Activated CD8-positive, alpha-beta T cell treated with anti-CD3 and anti-CD28 coated beads for 36 hours (primary cell): ENCODE data around the gene OR4D1. TPM values are rescaled to one million over a fixed set of nuclear protein-coding genes. Genes with fewer than 3 reads are reported as not detected.

Source experiments
- ATAC-seq: fragments of 200-7000 bp; cut with Tn5 transposase; one replicate; pipeline ENCODE4 v1.10.0; 2021; ENCODE audit warnings: mild to moderate bottlenecking, moderate library complexity
- CTCF ChIA-PET: fragments of 350-600 bp; sonication (Branson Sonifier 250); formaldehyde crosslinking; loops from one replicate; lab custom pipeline; 2021; ENCODE audit warnings: antibody characterized with exemption; lab: Charles Lee
- POLR2A ChIA-PET: fragments of 350-600 bp; sonication (Branson Sonifier 250); formaldehyde crosslinking; loops from one replicate; lab custom pipeline; 2021; ENCODE audit warnings: antibody characterized with exemption; lab: Charles Lee
- DNase-seq: peaks from one replicate; pipeline ENCODE4 v3.0.0-alpha.2; 2020
- H3K27ac Mint-ChIP-seq: one replicate; pipeline ENCODE4 v1.8.0; 2021; ENCODE audit warnings: mild to moderate bottlenecking, mixed read lengths
- H3K27me3 Mint-ChIP-seq: one replicate; pipeline ENCODE4 v1.8.0; 2021; ENCODE audit warnings: mixed read lengths
- H3K36me3 Mint-ChIP-seq: one replicate; pipeline ENCODE4 v1.8.0; 2021; ENCODE audit warnings: low read depth, mixed read lengths
- H3K4me1 Mint-ChIP-seq: one replicate; pipeline ENCODE4 v1.8.0; 2021; ENCODE audit warnings: low read depth, mixed read lengths
- H3K4me3 Mint-ChIP-seq: one replicate; pipeline ENCODE4 v1.8.0; 2021; ENCODE audit warnings: mild to moderate bottlenecking, moderate library complexity, mixed read lengths
- H3K9me3 Mint-ChIP-seq: one replicate; pipeline ENCODE4 v1.8.0; 2021; ENCODE audit warnings: mixed read lengths
- intact Hi-C: fragments of 100-400 bp; cut with micrococcal nuclease; formaldehyde crosslinking; loops from one replicate; pipeline ENCODE4 v1.10.0; 2022
- total RNA-seq, 2 experiments: library from RNA; stranded (reverse); gene quantifications; one replicate each; pipeline ENCODE4 v1.2.3, GENCODE V29; 2021
- TF ChIP-seq, protein P1 (sequence below): fragments of 200-600 bp; IDR thresholded peaks from one replicate; pipeline ENCODE4 v1.8.0; 2022; ENCODE audit warnings: antibody characterized with exemption, mild to moderate bottlenecking

The OR4D1 gene
- total RNA-seq, 2 experiments from 2014 or later: 0.22 to 0.25 TPM

DNA sequence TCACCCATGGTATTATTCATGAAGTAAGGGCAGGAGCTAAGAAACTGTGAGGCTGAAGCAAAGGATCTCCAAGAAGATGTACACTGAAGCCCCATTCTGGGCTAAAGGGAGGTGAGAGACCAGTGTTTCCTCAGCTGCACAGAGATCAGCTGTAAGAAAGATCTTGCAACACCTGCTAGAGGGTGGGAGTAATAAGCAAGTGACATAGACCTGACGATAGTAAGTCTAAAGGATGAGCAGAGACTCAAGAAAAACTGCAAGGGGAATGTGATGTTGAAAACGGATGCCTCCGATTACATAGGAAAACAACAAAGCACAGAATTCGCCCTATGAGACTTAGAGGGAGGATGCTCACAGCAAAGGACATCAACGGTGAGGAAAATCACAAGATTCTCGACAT lies 18.5 kb downstream of the OR4D1 start, which contains the start of gene OR4D2:
TSS of gene OR4D2 (plus strand) at position 301 of the 400 bp plus-strand sequence. CDS start 2,674 bp downstream, outside the sequence.
- no peak within 1 kb of the TSS for H3K27ac Mint-ChIP-seq
- no peaks in the 10 kb centered on the region for H3K27me3 Mint-ChIP-seq
- POLR2A ChIA-PET: no interaction called here
- H3K9me3 Mint-ChIP-seq: no peaks in the 10 kb centered on the region
- no peak within 1 kb of the TSS for H3K4me3 Mint-ChIP-seq
- intact Hi-C loops: no loop called here
- CTCF ChIA-PET: interaction anchor here (1.0 kb wide), 1 partner anchor 55 kb away, joined by 3 read pairs; no protein-coding TSS in a partner anchor
- H3K4me1 Mint-ChIP-seq: peaks cover 29% of the 10 kb centered on the region
- ATAC-seq: no peak
- TF ChIP-seq, protein P1, sequence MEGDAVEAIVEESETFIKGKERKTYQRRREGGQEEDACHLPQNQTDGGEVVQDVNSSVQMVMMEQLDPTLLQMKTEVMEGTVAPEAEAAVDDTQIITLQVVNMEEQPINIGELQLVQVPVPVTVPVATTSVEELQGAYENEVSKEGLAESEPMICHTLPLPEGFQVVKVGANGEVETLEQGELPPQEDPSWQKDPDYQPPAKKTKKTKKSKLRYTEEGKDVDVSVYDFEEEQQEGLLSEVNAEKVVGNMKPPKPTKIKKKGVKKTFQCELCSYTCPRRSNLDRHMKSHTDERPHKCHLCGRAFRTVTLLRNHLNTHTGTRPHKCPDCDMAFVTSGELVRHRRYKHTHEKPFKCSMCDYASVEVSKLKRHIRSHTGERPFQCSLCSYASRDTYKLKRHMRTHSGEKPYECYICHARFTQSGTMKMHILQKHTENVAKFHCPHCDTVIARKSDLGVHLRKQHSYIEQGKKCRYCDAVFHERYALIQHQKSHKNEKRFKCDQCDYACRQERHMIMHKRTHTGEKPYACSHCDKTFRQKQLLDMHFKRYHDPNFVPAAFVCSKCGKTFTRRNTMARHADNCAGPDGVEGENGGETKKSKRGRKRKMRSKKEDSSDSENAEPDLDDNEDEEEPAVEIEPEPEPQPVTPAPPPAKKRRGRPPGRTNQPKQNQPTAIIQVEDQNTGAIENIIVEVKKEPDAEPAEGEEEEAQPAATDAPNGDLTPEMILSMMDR: no peak
- no peak for DNase-seq
- no peaks in the 10 kb centered on the region for H3K36me3 Mint-ChIP-seq

DNA sequence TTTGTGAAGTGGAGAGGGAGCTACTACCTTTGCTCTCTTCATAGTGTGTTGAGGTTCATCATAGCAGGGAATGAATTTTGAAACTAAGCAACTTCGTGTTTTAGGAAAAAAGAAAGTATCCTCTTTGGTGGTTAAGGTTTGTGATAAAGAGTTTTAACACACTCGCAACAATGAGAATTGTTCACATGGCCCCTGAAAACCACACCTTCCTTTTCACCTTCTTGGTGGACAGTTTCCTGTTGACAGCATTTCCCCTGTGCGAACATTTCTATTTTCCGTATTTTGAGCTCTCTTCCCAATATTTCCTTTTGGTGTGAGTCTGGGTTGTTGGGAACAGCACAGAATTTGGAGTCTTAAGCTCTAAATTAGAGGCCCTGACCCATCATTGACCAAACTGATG lies 22.4 kb downstream of the OR4D1 start:
- intact Hi-C loops: loop anchor here (5.0 kb wide), 1 partner anchor 308 kb away; no protein-coding TSS in a partner anchor
- CTCF ChIA-PET: interaction anchor here (0.8 to 4.3 kb wide), 14 partner anchors 11 to 337 kb away, joined by 3 to 71 read pairs (median 6); no protein-coding TSS in a partner anchor
- H3K4me3 Mint-ChIP-seq: no peak overlapping the region

DNA sequence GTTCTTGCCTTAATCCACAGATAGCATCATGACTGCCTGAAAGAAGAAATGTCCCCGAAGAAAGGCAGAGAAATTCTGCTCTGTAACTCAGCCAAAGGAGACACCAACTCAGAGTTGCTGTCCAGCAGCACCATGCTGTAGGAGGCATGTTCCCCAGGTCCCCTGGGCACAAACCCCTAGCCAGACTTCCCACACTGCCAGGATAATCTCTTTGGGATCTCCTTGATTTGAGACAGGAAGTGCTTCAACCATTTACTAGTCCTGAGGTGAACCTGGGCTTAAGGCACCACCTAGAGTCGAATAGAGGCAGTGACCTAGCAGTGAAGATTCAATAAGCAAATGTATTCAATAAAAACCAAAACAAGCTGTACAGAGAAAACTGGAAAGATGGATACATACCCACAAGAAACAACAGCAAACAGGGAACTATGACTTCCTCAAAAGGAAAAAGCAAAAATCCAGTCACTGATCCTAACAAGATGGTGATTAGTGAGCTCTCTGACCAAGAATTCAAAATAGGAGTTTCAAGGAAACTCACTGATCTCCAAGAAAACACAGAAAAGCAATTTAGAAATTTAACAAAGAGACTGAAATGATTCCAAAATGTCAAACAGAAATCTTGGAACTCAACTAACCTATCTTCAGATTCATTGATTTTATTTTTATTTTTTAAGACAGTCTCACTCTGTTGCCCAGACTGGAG lies 24.3 kb downstream of the OR4D1 start:
- H3K4me3 Mint-ChIP-seq: no peak overlapping the region
- TF ChIP-seq, protein P1: peak; percentile 79
- H3K36me3 Mint-ChIP-seq: no peaks in the 10 kb centered on the region
- H3K27ac Mint-ChIP-seq: peak overlapping the region; percentile 49
- peaks cover 39% of the 10 kb centered on the region for H3K4me1 Mint-ChIP-seq
- peak; percentile 96 for ATAC-seq
- intact Hi-C loops: loop anchor here (2.0 to 5.0 kb wide), 2 partner anchors 54 to 310 kb away; no protein-coding TSS in a partner anchor
- ChIA-PET CTCF (interaction anchor here (0.6 to 4.3 kb wide), 35 partner anchors 9 to 340 kb away, joined by 3 to 71 read pairs (median 5); no protein-coding TSS in a partner anchor), POLR2A (interaction anchor here (0.6 to 1.2 kb wide), 3 partner anchors 22 to 328 kb away, joined by 3 to 4 read pairs (median 3); no protein-coding TSS in a partner anchor)
- peak; percentile 69 for DNase-seq
- H3K27me3 Mint-ChIP-seq: no peaks in the 10 kb centered on the region
- H3K9me3 Mint-ChIP-seq: no peaks in the 10 kb centered on the region

More for the DNA sequence above, 22.4 kb downstream of the OR4D1 start:
- ATAC-seq (no peak), DNase-seq (no peak)
- Mint-ChIP-seq H3K27ac (peak overlapping the region; percentile 39), H3K36me3 (no peaks in the 10 kb centered on the region), H3K9me3 (no peaks in the 10 kb centered on the region), H3K27me3 (no peaks in the 10 kb centered on the region), H3K4me1 (peaks cover 39% of the 10 kb centered on the region)
- TF ChIP-seq, protein P1: no peak
- POLR2A ChIA-PET: interaction anchor here (0.6 to 1.8 kb wide), 5 partner anchors 14 to 293 kb away, joined by 3 to 7 read pairs (median 4); partner anchors contain the start of gene SRSF1

DNA sequence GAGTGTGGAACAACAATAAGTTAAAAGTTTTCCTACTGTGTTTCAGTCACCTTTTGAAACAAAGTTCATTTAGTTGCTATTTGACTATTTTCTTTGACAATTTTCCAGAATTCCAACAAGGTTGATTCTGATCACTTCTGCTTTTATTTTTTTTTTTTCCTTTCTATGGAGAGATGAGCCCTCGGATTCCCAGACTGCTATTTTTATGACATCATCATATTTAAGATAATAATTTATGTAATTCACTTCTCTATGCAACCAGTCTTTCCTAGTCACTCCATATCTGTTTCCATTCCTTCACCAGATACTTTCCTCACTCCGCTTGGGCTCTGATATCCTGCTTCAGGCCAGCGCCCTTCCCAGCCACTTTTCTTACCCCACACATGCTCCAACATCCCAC lies 26.7 kb downstream of the OR4D1 start:
- Mint-ChIP-seq H3K4me1 (peaks cover 26% of the 10 kb centered on the region), H3K9me3 (no peaks in the 10 kb centered on the region), H3K36me3 (no peaks in the 10 kb centered on the region), H3K27me3 (no peaks in the 10 kb centered on the region), H3K27ac (no peak overlapping the region), H3K4me3 (no peak overlapping the region)
- ATAC-seq: no peak
- CTCF ChIA-PET: interaction anchor here (0.9 to 1.3 kb wide), 3 partner anchors 25 to 63 kb away, joined by 4 to 5 read pairs (median 4); no protein-coding TSS in a partner anchor
- intact Hi-C loops: loop anchor here (5.0 kb wide), 1 partner anchor 313 kb away; no protein-coding TSS in a partner anchor
- DNase-seq: no peak
- POLR2A ChIA-PET: interaction anchor here (1.4 kb wide), 1 partner anchor 49 kb away, joined by 3 read pairs; no protein-coding TSS in a partner anchor
- TF ChIP-seq, protein P1: no peak
